Activated naive CD4-positive, alpha-beta T cell treated with anti-CD3 and anti-CD28 coated beads, Interleukin-2, amount 10 ng/mL, durations not matched to agents 7 days and 5 days (primary cell): ENCODE measurements around the gene RPL27.

Source experiments
- CTCF ChIA-PET: fragments of 350-600 bp; sonication (Branson Sonifier 250); formaldehyde crosslinking; loops from one replicate; lab custom pipeline; 2021; ENCODE audit warnings: antibody characterized with exemption; lab: Charles Lee
- DNase-seq: peaks from one replicate; pipeline ENCODE4 v3.0.0-alpha.2; 2020
- H3K27ac Mint-ChIP-seq: one replicate; pipeline ENCODE4 v1.8.0; 2021; ENCODE audit warnings: mild to moderate bottlenecking, moderate library complexity, mixed read lengths
- H3K27me3 Mint-ChIP-seq: one replicate; pipeline ENCODE4 v1.8.0; 2021; ENCODE audit warnings: mild to moderate bottlenecking, mixed read lengths
- H3K36me3 Mint-ChIP-seq: one replicate; pipeline ENCODE4 v1.8.0; 2021; ENCODE audit warnings: mixed read lengths
- H3K4me1 Mint-ChIP-seq: one replicate; pipeline ENCODE4 v1.8.0; 2021; ENCODE audit warnings: mixed read lengths
- H3K4me3 Mint-ChIP-seq: one replicate; pipeline ENCODE4 v1.8.0; 2021; ENCODE audit warnings: mild to moderate bottlenecking, moderate library complexity, mixed read lengths
- H3K9me3 Mint-ChIP-seq: one replicate; pipeline ENCODE4 v1.8.0; 2021; ENCODE audit warnings: mixed read lengths

The RPL27 gene

GRCh38 chr17:43033948-43034881 lies 36.0 kb downstream of the RPL27 start:
- CTCF ChIA-PET, result no interaction called here
- Mint-ChIP-seq H3K9me3 (no peaks in the 10 kb centered on the region), H3K36me3 (no peaks in the 10 kb centered on the region), H3K27me3 (peaks cover 5% of the 10 kb centered on the region), H3K4me3 (no peak overlapping the region), H3K4me1 (no peaks in the 10 kb centered on the region), H3K27ac (no peak overlapping the region)
- no peak for DNase-seq

GRCh38 chr17:43034894-43035293 lies 36.7 kb downstream of the RPL27 start:
- Mint-ChIP-seq H3K4me1 (no peaks in the 10 kb centered on the region), H3K27ac (no peak overlapping the region), H3K4me3 (no peak overlapping the region), H3K27me3 (peaks cover 5% of the 10 kb centered on the region), H3K36me3 (no peaks in the 10 kb centered on the region), H3K9me3 (no peaks in the 10 kb centered on the region)
- CTCF ChIA-PET, result no interaction called here
- no peak for DNase-seq

GRCh38 chr17:43039646-43040045 lies 41.4 kb downstream of the RPL27 start:
- peaks cover 14% of the 10 kb centered on the region for H3K36me3 Mint-ChIP-seq
- CTCF ChIA-PET, result no interaction called here
- H3K9me3 Mint-ChIP-seq, result no peaks in the 10 kb centered on the region
- H3K4me1 Mint-ChIP-seq, result no peaks in the 10 kb centered on the region
- no peak for DNase-seq
- no peak overlapping the region for H3K4me3 Mint-ChIP-seq
- no peaks in the 10 kb centered on the region for H3K27me3 Mint-ChIP-seq
- no peak overlapping the region for H3K27ac Mint-ChIP-seq

- Mint-ChIP-seq H3K27me3 (no peaks in the 10 kb centered on the region), H3K4me3 (no peak overlapping the region), H3K9me3 (no peaks in the 10 kb centered on the region), H3K36me3 (peaks cover 20% of the 10 kb centered on the region), H3K27ac (no peak overlapping the region), H3K4me1 (no peaks in the 10 kb centered on the region)
- no peak for DNase-seq
- CTCF ChIA-PET, result no interaction called here
Observed at GRCh38 chr17:43040655-43041054, 42.4 kb downstream of the RPL27 start.

GRCh38 chr17:43042025-43042628 lies 43.9 kb downstream of the RPL27 start:
- Mint-ChIP-seq H3K27me3 (no peaks in the 10 kb centered on the region), H3K9me3 (no peaks in the 10 kb centered on the region), H3K4me1 (no peaks in the 10 kb centered on the region), H3K36me3 (peaks cover 23% of the 10 kb centered on the region), H3K27ac (no peak overlapping the region), H3K4me3 (no peak overlapping the region)
- no peak for DNase-seq
- CTCF ChIA-PET, result no interaction called here

- Mint-ChIP-seq H3K9me3 (no peaks in the 10 kb centered on the region), H3K4me3 (no peak overlapping the region), H3K27ac (no peak overlapping the region), H3K27me3 (no peaks in the 10 kb centered on the region), H3K36me3 (peaks cover 29% of the 10 kb centered on the region), H3K4me1 (no peaks in the 10 kb centered on the region)
- CTCF ChIA-PET, result interaction anchor here (1.0 kb wide), 1 partner anchor 37 kb away, joined by 3 read pairs; the partner anchor contains the start of gene IFI35
- no peak for DNase-seq
Observed at GRCh38 chr17:43043307-43043706, 45.1 kb downstream of the RPL27 start.

- DNase-seq, result no peak
- CTCF ChIA-PET, result no interaction called here
- H3K4me3 Mint-ChIP-seq, result no peak overlapping the region
- H3K9me3 Mint-ChIP-seq, result no peaks in the 10 kb centered on the region
- H3K27ac Mint-ChIP-seq, result no peak overlapping the region
- H3K36me3 Mint-ChIP-seq, result peaks cover 33% of the 10 kb centered on the region
- no peaks in the 10 kb centered on the region for H3K27me3 Mint-ChIP-seq
- no peaks in the 10 kb centered on the region for H3K4me1 Mint-ChIP-seq
Observed at GRCh38 chr17:43044024-43044423, 45.8 kb downstream of the RPL27 start.

- CTCF ChIA-PET, result no interaction called here
- DNase-seq, result no peak
- H3K27me3 Mint-ChIP-seq, result no peaks in the 10 kb centered on the region
- no peak overlapping the region for H3K4me3 Mint-ChIP-seq
- no peaks in the 10 kb centered on the region for H3K4me1 Mint-ChIP-seq
- no peak overlapping the region for H3K27ac Mint-ChIP-seq
- no peaks in the 10 kb centered on the region for H3K9me3 Mint-ChIP-seq
- peaks cover 51% of the 10 kb centered on the region for H3K36me3 Mint-ChIP-seq
Observed at GRCh38 chr17:43051969-43052368, 53.8 kb downstream of the RPL27 start.
